Midbrain (tissue), 1 donor: ENCODE results near the gene TBC1D2.

Experiments used
- DNase-seq: peaks from one replicate; lab custom pipeline; 2025; lab: John Stamatoyannopoulos, UW

TBC1D2 gene

DNA sequence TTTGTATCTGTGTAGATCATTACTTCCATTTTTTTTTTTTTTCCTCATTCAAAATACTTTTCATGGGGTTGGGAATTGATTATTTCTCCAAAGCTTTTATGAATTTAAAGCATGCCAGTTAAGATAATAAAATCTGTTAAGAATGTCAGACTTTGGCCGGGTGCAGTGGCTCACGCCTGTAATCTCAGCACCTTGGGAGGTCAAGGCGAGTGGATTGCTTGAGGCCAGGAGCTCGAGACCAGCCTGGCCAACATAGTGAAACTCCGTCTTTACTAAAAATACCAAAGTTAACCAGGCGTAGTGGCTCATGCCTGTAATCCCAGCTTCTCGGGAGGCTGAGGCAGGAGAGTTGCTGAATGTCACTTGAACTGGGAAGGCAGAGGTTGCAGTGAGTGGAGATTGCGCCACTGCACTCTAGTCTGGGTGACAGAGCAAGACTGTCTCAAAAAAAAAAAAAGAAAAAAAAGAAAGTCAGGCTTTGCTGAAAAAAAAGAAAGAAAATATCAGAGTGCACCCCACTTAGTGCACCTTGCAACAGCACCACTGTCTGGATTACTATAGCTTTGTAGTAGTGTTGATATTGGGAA, 18.5 kb downstream of the TBC1D2 start:
- DNase-seq: no peak

DNA sequence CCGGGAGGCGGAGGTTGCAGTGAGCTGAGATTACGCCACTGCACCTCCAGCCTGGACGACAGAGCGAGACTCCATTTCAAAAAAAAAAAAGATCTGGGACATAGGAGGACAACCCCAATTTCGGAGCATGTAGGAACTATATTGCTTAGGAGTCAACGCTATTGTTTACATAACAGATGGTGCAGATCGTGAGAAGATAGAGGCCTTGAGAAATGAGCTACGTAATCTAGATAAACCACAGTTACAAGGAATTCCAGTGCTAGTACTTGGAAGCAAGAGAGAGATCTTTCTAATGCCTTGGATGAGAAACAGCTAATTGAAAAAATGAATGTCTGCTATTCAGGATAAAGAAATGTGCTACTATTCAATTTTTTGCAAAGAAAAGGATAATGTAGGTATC, 20.3 kb downstream of the TBC1D2 start:
- DNase-seq: no peak

DNA sequence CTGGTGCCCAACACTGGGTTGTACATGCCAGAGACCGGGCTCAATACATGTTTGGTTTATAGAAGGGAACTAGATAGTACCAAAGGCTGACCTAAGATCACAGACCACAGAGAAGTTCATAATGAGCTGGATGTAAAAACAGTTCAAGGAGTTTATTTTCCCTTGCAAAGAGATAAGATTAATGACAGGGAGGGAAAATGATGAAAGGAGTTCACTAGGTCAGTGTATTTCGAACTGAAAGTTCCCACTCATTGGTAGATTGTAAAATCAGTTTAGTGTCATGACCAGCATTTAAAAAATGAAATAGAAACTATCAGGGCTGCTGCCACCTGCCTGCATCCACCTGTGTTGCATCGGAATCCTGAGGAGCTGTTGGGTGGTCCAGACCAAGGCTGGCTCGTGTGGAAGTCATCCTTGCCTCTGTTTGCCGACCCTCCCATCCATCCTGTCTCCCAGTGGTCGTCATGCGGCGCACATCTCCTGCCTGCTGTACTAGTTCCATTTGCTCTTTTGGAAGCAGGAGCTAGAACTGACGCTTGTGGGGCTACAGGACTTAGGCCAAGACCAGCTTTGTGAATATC, 21.1 kb downstream of the TBC1D2 start:
- DNase-seq: no peak

DNA sequence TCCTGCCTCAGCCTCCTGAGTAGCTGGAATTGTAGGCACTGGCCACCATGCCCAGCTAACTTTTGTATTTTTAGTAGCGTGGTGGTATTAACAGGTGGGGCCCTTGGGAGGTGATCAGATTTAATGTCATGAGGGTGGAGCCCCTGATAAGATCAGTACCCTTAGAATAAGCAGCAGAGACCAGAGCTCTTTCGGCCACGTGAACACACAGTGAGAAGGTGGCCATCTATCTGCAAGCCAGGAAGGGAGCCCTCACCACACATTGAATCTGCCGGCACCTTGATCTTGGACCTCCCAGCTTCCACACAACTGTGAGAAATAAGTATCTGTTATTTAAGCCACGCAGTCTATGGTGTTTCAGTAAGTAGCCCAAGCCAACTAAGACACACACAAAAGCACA, 22.5 kb downstream of the TBC1D2 start:
- no peak for DNase-seq

DNA sequence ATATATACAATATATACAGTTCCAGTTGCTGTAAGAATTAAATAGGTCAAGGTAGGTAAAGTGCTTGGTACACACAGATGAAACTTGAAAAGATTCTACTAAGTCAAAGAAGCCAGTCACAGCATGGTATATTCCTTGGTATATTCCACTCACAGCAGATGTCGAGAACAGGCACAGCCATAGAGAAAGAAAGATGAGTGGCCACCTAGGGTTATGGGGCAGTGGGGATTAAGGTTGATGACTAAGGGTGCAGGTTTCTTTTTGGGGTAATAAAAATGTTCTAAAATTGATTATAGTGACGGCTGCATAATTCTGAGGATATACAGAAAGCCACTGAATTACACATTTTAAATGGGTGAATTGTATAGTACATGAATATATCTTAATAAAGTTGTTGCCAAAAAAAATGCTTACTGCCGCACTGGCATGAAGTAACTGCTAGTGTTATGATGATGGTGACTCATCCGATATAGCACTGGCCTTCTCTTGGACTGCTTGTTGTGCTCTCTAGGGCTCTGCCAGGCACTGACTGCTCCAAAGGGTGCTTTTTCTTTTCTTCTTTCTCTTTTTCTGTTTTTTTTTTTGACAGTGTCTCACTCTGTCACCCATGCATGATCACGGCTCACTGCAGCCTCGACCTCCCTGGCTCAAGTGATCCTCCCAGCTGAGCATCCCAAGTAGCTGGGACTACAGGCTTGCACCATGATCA, 23.5 kb downstream of the TBC1D2 start:
- DNase-seq: no peak

DNA sequence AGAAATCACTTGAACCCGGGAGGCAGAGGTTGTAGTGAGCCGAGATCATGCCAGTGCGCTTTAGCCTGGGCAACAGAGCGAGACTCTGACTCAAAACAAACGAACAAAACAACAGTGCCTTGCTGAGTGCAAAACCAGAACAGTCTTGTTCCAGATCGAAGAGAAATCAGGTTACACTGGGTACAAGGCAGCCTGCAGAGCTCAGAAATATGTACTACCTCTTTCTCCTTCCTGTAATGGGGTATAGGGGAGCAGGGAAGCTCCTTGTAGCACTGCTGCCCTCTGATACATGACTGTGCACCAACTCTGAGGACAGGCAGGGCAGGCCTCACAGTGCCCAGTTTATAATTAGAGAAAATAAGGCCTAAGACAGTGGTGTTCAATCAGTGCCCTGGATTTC, 24.7 kb downstream of the TBC1D2 start:
- no peak for DNase-seq

DNA sequence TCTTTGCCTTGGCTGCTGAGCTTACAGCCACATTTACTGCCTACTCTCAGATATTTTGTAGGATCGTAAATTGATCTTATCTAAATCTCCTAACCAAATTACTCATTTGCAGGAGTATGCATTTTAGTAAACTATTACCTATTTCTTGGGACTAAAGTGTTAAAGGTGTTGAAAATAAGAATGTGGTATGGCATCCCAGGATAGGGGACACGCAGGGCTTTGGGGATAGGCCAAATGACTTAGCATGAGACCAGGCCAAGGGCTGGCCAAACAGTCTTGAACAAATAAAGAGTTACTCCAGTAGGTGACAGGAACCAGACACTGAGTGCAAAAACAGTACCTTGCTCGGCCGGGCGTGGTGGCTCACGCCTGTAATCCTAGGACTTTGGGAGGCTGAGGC, 25.1 kb downstream of the TBC1D2 start:
- no peak for DNase-seq

DNA sequence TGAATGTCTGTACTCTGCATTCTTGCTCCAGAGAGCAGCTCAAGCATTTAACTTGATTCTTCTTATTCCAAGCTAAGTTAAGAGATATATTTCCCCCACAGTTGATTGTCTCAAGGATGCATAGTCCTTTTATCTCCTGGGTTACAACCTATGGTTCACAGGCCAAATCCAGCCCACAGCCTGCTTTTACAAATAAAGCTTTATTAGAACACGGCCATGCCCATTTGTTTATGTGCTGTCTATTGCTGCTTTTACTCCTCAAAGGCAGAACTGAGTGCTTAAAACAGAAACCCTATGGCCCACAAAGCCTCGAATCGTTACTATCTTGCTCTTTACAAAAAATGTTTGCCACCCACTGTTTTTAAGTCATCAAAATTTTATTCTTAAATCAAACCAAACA, 25.8 kb downstream of the TBC1D2 start:
- no peak for DNase-seq

DNA sequence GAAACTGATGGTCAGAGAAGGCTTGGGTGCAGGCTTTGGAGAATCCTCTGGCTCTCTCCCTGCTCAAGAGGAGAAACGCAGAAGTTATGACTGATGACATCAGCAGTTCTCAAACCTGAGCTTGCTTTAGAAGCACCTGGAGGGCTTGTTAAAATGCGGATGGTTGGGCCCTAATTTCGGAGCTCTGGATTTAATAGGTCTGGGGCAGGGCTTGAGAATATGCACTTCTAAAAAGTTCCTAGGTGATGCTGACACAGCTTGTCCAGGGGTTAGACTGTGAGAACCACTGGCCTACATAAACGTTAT, 26.4 kb downstream of the TBC1D2 start:
- DNase-seq: no peak

DNA sequence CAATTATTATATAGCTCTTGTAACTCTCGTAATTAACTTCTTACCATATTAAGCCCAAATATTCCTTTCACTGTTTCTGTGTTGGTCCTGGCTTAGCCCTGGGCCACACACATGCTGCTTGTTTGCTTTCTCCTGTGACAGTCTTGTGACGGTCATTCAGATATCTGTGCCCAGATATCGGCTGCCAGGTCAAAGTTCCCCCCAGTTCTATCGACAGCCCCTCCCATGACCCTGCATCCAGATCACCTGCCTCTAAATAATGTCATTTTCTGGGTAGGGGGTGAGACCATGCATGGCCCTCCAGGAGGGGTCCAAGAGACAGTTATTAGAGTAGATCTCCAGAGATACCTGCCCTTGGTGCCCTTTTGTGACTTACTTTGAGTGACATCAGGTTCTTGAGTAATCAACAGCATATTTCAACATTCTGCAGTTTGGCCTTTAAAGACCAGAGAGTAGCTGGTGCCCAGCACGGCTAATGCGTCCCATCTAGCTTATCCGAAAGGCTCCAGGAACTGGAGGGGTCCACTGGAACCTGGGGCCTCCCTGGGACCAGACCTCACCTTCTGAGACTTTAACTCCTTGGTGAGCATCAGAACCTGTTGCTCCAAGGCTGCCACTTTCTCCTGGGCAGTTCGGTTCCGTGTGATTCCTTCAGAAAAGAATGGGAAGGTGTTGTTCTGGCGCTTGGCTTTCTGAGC, 26.9 kb downstream of the TBC1D2 start:
- DNase-seq: no peak

DNA sequence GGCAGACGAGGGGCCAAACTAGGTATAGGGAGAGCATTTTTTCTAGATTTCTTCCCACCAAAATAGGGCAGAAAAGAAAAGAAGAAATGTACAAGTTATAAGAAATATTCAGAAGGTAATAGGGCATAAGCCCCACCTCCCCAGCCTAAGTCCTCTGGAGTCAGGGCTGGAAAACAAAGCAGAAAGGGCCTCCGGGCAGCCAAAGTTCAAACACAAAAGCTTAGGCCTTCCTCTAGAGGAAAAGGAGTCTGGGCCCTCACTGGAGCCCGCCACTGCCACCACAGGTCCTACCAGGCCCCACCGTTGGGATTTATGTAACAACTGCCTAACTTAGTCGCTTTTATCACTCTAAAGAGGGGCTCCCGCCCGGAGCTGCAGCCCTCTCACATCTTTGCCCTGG, 27.6 kb downstream of the TBC1D2 start:
- no peak for DNase-seq

DNA sequence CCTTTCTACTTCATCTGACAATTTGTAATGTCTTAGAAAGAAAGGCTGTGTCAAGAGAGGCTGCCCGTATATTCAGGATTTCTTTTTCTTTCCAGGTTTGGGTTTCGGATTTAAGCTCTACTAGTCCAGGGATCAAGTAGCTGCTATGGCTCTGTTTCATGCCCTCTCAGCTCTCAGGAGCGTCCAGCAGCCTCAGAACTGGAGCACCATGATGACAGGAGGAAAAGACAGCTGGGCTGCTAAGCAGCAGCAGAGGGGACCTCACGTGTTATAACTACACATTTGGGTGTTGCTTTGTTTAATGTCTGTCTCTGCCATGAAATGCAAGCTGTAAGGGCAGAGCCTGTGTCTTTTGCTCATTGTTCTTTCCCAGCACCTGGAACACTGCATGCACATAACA, 28.5 kb downstream of the TBC1D2 start:
- DNase-seq: no peak

DNA sequence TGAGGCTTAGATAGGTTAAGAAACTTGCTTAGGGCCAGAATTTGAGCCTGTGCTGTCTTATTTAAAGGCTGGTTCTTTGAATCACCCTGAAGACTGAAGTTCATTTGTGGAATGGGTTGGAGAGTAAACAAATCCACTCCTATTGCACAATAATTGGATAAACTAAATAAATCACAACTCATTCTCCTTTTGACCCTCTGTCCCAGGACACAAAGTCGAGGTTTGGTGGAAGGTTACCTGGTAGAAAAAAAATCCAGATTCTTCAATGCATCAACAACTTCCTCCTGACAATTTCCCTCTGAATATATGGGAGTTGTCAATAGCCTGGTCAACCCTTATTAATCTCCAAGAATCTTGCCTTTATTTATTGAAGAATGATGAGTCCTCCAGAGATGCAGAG, 28.9 kb downstream of the TBC1D2 start:
- DNase-seq: no peak

DNA sequence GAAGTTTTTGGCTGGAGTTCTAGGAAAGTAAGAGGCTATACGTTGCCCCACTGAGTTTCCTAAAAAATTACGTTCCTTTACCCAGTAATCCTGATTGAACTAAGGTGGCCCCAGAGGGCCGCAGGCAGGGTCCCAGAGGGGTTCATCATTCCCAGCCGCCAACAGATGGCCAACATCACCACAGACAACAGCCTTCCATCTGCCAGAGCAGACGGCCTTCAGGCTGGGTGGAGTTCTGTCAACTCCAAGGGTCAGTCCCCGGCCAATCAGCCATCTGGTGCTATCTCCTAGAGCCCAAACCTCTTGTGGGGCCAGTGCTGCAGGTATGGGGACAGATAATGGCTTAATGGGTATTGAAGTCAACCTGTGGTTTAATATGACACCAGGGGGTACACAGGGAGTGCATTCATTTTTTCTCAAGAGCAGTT, 30.4 kb downstream of the TBC1D2 start:
- no peak for DNase-seq

DNA sequence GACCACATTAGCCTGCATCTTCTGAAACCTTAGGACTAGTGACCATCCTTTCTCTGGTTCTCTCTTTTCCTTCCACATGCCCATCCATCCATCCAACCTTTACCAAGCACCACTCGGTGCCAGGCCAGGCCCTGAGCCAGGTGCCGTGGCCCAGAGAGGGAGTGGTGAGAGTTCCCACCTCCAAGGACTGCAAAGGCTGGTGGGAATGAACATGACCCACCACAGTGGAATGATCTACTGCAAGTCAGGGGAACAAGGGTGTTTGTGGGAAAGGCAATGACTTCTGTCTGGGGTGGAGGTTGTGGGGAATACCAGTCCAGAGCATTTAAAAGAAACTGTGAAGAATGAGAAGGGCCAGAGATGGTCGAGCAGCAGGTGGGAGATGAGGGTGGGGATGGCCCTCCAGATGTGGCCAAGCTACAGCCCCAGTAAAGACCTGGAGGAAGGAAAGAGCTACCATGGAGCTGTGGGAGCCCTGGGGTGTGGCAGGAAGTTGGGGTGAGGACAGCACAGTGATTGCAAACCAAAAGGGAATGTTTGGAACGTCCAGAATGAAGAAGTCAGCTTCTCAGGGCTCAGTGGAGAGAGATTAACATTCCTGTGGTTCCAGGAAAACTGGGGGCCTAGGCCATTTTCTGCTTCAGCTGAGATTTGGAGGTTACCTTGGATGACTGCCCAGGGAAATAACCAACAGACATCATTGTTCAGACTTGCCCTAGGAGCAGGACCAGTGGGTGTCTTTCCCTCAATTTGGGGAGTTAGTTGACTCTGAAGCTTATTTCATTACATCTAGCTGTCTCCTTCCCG, 32.4 kb downstream of the TBC1D2 start:
- no peak for DNase-seq

DNA sequence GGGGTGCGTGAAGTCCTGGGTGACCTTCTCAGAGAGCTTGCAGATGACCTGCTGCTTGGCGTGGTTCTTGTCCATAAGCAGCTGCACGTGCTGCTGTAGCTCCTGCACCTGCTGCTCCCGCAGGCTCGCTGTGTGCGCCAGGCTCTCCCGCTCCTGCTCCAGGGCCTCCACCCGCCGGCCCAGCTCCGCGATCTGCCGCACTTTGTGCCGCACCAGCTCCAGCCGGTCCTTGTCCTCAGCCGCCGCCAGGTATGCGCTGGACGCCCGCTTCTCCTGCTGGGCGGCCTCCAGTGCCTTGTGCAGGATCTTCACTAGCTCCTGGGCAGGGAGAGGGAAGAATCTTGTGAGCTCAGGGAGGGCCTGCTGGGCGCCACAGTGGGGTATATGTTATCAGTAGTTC, 34.5 kb downstream of the TBC1D2 start:
- no peak for DNase-seq

DNA sequence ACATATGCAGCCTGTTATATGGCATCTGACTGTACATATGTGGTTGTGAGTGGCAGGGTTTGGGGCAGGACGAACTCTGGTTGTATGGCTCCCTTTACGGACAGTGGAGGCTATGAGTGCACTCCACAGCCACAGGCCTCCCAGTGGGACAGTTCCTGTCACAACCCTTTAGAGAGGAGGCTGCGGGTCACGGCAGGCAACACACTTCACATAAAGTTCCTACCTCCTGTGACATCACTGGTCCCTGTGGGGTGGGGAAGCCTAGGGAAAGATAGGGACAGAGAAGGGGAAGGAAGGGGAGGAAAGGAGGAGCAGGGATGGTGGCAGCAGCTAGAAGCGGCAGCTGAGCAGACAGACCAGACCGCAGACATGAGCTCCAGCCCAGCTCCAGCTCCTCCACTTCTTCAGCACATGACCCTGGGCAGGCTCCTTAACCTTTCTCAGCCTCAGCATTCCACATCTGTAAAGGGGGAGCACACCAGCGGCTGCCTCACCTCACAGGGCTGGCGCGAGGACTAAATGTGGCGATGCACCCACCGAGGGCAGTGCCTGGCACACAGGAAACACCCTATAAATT, 35.6 kb downstream of the TBC1D2 start:
- DNase-seq: no peak

DNA sequence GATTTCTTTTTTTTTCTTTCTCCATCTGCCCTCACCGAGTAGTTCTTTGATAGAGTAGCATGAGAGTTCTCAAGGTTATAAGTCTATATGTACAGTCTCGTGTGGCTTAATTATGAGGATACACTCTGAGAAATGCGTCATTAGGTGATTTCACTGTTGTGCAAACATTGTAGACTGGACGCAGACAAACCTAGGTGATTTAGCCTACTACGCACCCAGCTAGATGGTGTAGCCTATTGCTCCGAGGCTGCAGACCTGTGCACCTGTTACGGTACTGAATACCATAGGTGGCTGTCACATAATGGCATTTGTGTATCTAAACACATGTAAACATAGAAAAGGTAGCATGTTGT, 36.1 kb downstream of the TBC1D2 start:
- no peak for DNase-seq

DNA sequence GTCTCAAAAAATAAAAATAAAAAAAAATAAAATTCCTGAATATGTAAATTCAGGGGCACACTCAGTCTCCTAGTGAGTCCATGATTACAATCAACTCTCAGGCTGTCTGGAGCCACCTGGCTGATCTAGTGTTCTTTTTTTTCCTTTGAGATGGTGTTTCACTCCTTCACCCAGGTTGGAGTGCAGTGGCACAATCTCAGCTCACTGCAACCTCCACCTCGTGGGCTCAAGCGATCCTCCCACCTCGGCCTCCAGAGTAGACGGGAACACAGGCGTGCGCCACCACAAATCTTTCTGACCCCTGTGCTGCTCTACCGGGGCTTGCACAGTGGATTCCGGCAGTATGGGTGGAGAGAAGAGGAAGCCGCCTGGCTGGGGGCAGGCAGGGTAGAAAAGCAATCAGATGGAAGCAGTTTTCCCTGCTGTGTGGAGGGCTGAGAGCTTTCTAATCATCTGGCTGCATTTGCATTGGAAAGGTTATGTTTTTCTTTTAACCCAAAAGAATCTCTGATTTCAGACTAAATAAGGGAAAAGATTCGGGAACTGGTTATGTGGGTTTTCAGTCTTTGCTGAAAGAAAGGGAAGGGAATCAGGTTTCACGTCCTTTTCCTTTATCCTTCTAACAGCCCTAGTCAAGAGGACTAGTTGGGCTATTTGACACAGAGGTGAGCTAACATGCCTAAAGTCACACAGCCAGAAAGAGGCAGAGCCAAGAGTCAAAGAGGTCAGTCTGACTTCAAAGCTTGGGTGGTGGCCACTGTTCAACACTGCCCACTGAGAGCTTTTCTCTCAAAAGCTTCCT, 36.7 kb downstream of the TBC1D2 start:
- no peak for DNase-seq

DNA sequence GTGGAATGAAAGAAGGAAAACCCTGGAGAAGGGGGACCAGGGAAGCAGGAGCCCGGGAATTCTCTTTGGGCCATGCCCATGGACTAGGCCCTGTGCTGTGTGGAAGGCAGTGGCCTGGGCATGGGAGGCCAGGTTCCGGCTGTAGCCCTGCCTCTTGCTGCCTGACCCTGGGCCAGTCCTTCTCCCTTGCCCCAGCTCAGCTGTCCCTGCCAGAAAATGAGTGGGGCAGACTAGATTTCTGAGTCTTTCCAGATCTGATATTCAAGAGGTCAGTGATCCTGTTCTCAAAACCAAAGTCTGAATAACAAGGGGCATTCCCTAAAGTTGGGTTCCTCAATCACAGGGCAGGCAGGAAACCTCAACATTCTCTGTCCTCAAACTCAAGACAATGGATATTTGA, 38.2 kb downstream of the TBC1D2 start:
- no peak for DNase-seq

DNA sequence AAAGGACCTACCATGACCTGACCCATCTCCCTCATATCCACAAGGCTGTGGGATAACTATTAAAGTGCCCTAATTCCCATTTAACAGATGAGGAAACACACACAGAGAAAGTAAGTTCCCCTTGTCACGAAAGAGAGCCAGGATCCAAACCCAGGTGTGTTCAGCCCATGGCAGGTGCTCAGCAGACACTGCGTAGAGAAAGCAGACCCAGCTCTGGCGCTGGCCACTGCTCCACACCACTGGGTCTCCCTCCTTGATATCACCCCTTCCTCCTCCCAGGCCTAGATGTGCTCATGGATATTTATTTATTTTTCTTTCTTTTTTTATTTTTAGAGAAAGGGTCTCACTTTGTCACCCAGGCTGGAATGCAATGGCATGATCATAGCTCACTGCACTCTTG, 39.1 kb downstream of the TBC1D2 start:
- no peak for DNase-seq
